ENCODE measurements around the gene KCNA3.

Gene KCNA3

GRCh38 chr1:110713221-110713620, 38.5 kb upstream of the KCNA3 start:
- no peaks in the 10 kb centered on the region for H3K9me3 ChIP-seq
- H3K27me3 ChIP-seq, result no peaks in the 10 kb centered on the region
- no peak overlapping the region for H3K4me3 ChIP-seq (ENCODE audit: low read depth, low read length)

GRCh38 chr1:110710314-110710713, 35.6 kb upstream of the KCNA3 start:
- no peaks in the 10 kb centered on the region; the same call in 1 of the 2 replicates for H3K4me1 ChIP-seq
- no peak for TF ChIP-seq CTCF (IDR thresholded peaks at IDR 0.05; ENCODE audit: low read depth, low read length)
- H3K27me3 ChIP-seq, result no peaks in the 10 kb centered on the region
- no peak overlapping the region for H3K4me3 ChIP-seq (ENCODE audit: low read depth, low read length)
- H3K36me3 ChIP-seq, result no peaks in the 10 kb centered on the region
- DNase-seq, result no peak
- H3K9me3 ChIP-seq, result no peaks in the 10 kb centered on the region

More at GRCh38 chr1:110713221-110713620, 38.5 kb upstream of the KCNA3 start:
- DNase-seq, result no peak
- TF ChIP-seq CTCF (IDR thresholded peaks at IDR 0.05; ENCODE audit: low read depth, low read length), result no peak
- Histone ChIP-seq H3K36me3 (no peaks in the 10 kb centered on the region), H3K4me1 (no peaks in the 10 kb centered on the region; the same call in 1 of the 2 replicates)

GRCh38 chr1:110708974-110709440, 34.3 kb upstream of the KCNA3 start:
- H3K36me3 ChIP-seq, result no peaks in the 10 kb centered on the region
- no peaks in the 10 kb centered on the region for H3K27me3 ChIP-seq
- H3K4me1 ChIP-seq, result no peaks in the 10 kb centered on the region; the same call in 1 of the 2 replicates
- no peaks in the 10 kb centered on the region for H3K9me3 ChIP-seq
- DNase-seq, result no peak
- TF ChIP-seq CTCF (IDR thresholded peaks at IDR 0.05; ENCODE audit: low read depth, low read length), result no peak
- H3K4me3 ChIP-seq (ENCODE audit: low read depth, low read length), result no peak overlapping the region

- H3K4me1 ChIP-seq, result no peaks in the 10 kb centered on the region; the same call in 1 of the 2 replicates
- no peaks in the 10 kb centered on the region for H3K27me3 ChIP-seq
- no peaks in the 10 kb centered on the region for H3K36me3 ChIP-seq
- TF ChIP-seq CTCF (IDR thresholded peaks at IDR 0.05; ENCODE audit: low read depth, low read length), result no peak
- H3K9me3 ChIP-seq, result no peaks in the 10 kb centered on the region
- H3K4me3 ChIP-seq (ENCODE audit: low read depth, low read length), result no peak overlapping the region
- no peak for DNase-seq
Measured at GRCh38 chr1:110707232-110707631, 32.5 kb upstream of the KCNA3 start.

- H3K4me3 ChIP-seq (ENCODE audit: low read depth, low read length), result no peak overlapping the region
- no peaks in the 10 kb centered on the region for H3K9me3 ChIP-seq
- no peaks in the 10 kb centered on the region; the same call in 1 of the 2 replicates for H3K4me1 ChIP-seq
- H3K36me3 ChIP-seq, result no peaks in the 10 kb centered on the region
- no peak for TF ChIP-seq CTCF (IDR thresholded peaks at IDR 0.05; ENCODE audit: low read depth, low read length)
- no peak for DNase-seq
- no peaks in the 10 kb centered on the region for H3K27me3 ChIP-seq
Measured at GRCh38 chr1:110706621-110707020, 31.9 kb upstream of the KCNA3 start.

GRCh38 chr1:110702260-110702659, 27.5 kb upstream of the KCNA3 start:
- TF ChIP-seq CTCF (IDR thresholded peaks at IDR 0.05; ENCODE audit: low read depth, low read length), result no peak
- H3K4me1 ChIP-seq, result no peaks in the 10 kb centered on the region
- no peak overlapping the region for H3K4me3 ChIP-seq (ENCODE audit: low read depth, low read length)
- H3K36me3 ChIP-seq, result no peaks in the 10 kb centered on the region
- DNase-seq, result no peak
- no peaks in the 10 kb centered on the region for H3K9me3 ChIP-seq
- H3K27me3 ChIP-seq, result no peaks in the 10 kb centered on the region

Data from BE2C (cell line).